Posterior cingulate gyrus (tissue), 11 donors: ENCODE measurements around the gene CENPH.
"Not testable (repeated sequence)": the region's sequence is repeated elsewhere in the genome, so short reads cannot be mapped to it uniquely, and the experiment has no call there.

Experiments used
- DNase-seq, 10 donors: peaks; one replicate each; pipeline versions ENCODE4 v3.0.0 to v3.0.0-alpha.2; 2020 to 2021; ENCODE audit warnings: mixed read lengths in 3 of 10
- intact Hi-C: fragments of 100-400 bp; cut with DNase I; formaldehyde crosslinking; loops from one replicate; pipeline ENCODE4 v1.15.1; 2023

Gene CENPH

DNA sequence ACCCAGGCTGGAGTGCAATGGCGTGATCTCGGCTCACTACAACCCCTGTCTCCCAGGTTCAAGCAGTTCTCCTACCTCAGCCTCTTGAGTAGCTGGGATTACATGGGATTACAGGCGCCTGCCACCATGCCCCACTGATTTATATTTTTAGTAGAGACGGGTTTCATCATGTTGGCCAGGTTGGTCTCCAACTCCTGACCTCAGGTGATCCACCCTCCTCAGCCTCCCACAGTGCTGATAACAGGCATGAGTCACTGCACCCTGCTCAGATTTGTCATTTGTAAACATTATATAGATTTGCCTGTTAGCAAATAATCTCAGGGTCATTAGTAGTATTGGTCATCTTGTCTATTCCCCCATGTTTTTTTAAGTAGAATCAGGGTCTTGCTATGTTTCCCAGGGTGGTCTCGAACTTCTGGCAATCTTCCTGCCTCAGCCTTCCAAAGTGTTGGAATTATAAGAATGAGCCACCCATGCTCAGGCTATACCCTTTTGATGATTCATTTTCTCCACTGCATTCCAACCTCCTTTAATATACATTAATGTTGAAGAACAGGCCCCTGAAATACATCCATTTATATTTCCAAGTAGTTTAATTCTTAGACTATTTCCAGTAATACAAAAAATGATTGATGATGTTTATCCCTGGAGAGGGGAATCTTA is 17.3 kb downstream of the CENPH start:
- intact Hi-C loops = no loop called here
- no peak for DNase-seq

GRCh38 chr5:69209602-69210001 is 20.2 kb downstream of the CENPH start:
- intact Hi-C loops = no loop called here
- DNase-seq = no peak

GRCh38 chr5:69211200-69211599 is 21.8 kb downstream of the CENPH start:
- intact Hi-C loops = no loop called here

GRCh38 chr5:69212022-69212421 is 22.6 kb downstream of the CENPH start:
- intact Hi-C loops = no loop called here
- no peak for DNase-seq

More at GRCh38 chr5:69211200-69211599, 21.8 kb downstream of the CENPH start:
- DNase-seq = no peak

GRCh38 chr5:69213513-69214215 is 24.3 kb downstream of the CENPH start:
- intact Hi-C loops = no loop called here
- no peak for DNase-seq

DNA sequence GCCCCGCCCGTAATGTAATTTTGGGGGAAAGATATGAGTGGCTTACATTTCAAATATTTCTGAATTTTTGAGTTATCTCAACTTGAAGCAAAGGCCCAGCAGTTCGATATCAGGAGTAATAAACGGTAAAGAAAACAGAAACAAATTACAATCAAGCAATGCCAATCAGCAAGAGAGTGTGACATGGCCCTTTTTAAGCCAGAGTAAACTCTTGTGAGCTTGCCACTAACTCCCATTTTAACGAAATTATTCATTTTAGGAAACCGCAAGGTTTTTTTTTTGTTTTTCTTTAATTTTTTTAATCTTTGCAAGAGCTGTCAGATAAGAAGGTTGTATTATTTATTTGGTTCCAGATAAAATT is 27.7 kb downstream of the CENPH start:
- intact Hi-C loops = loop anchor here (2.0 kb wide), 1 partner anchor 26 kb away; no protein-coding TSS in a partner anchor
- DNase-seq = no peak

- intact Hi-C loops = loop anchor here (2.0 kb wide), 1 partner anchor 27 kb away; no protein-coding TSS in a partner anchor
- peak; percentile 94 to 100 (median 96) for DNase-seq
These were observed 28.5 kb downstream of the CENPH start for GRCh38 chr5:69217548-69218526.

- intact Hi-C loops = no loop called here
- DNase-seq = no peak
These were observed 30.6 kb downstream of the CENPH start for GRCh38 chr5:69219939-69220338.

- intact Hi-C loops, DNase-seq: not testable (repeated sequence)
These were observed 31.0 kb downstream of the CENPH start for GRCh38 chr5:69220371-69220770.

DNA sequence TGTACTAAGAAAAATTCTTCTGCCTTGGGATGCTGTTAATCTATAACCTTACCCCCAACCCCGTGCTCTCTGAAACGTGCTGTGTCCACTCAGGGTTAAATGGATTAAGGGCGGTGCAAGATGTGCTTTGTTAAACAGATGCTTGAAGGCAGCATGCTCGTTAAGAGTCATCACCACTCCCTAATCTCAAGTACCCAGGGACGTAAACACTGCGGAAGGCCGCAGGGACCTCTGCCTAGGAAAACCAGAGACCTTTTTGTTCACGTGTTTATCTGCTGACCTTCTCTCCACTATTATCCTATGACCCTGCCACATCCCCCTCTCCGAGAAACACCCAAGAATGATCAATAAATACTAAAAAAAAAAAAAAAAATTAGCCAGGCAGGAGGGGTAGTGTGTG is 31.4 kb downstream of the CENPH start:
- intact Hi-C loops, DNase-seq: not testable (repeated sequence)

DNA sequence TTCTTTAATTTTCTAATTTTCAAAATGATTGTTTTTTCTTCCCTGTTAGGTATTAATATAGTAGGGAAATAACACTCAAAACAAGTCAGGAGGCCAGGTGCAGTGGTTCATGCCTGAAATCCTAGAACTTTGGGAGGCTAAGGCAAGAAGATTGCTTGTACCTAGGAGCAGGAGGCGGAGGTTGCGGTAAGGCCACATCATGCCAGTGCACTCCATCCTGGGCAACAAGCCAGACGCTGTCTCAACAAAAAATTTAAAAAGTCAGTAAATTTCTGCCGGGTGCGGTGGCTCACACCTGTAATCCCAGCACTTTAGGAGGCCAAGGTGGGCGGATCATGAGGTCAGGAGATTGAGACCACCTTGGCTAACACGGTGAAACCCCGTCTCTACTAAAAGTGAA is 35.1 kb downstream of the CENPH start:
- intact Hi-C loops = no loop called here
- DNase-seq = no peak

- intact Hi-C loops = no loop called here
- DNase-seq = no peak
These were observed 36.5 kb downstream of the CENPH start for GRCh38 chr5:69225860-69226259.

DNA sequence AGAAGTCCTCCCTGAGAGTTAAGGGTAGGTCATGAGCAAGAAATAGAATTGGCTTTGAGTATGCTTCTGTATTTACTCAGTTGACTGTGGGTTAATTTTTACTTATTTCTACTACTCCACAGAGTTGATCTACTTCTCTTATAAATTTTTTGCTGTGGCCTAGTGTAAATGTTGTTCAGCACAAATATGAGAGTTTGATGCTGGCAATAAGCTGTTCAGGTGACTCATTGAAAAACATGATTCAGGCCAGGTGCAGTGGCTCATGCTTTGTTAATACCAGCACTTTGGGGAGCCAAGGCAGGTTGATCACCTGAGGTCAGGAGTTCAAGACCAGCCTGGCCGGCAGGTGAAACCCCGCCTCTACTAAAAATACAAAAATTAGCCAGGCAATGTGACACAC is 40.8 kb downstream of the CENPH start:
- DNase-seq = no peak
- intact Hi-C loops = loop anchor here (5.0 kb wide), 1 partner anchor 142 kb away; no protein-coding TSS in a partner anchor

DNA sequence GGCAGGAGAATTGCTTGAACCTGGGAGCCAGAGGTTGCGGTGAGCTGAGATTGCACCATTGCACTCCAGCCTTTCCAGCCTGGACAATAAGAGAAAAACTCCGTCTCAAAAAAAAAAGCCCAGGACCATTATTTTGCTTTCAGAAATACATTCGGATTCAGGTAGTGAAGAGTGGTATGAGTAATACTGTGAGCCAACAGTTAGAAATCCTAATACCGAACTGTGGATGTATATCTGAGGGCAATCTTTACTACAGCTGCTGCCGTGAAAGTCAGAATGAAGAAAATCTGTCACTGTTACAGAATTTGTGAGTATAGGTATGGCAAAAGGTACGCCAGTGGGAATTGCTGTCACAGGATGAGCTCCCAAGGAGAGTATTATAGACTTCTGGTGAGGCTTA is 41.9 kb downstream of the CENPH start:
- intact Hi-C loops = loop anchor here (5.0 kb wide), 1 partner anchor 141 kb away; no protein-coding TSS in a partner anchor
- no peak for DNase-seq

- intact Hi-C loops = loop anchor here (5.0 kb wide), 1 partner anchor 140 kb away; no protein-coding TSS in a partner anchor
- DNase-seq = peak in 2 of 10 donors; percentile 12 to 19
These were observed 42.5 kb downstream of the CENPH start for GRCh38 chr5:69231851-69232250.

DNA sequence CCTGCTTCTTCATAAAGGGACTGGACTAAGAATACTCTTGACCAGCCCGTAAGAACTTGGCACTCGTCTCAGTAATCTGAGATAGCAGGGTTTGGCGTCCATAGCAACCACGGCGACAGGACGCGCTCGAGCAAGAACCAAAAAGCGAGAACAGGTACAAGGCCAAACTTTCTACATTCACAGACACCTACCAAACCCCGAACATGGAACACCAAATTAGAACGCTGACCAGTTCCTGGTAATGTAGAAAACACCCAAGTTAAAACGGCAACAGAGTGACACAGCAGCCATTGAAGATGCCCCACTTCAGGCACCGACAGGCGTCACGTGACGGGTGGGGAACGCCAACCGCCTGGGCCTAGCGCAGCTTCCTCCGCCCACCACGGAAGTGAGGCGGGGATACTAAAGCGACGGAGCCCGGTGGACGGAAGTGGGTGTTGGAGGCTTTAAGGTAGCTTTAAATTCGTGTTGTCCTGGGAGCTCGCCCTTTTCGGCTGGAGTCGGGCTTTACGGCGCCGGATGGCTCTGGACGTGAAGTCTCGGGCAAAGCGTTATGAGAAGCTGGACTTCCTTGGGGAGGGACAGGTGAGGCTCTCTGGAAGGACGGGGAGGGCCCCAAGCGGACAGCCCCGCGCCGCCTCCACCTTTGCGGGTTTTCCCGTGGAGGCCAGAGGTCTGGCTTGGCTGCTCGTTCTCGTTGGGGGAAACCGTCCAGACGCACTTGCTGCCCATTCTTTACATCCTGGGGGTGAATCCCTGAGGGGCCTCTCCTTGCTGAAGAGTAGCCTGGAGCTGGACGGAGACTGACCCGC is 45.3 kb downstream of the CENPH start, which contains the start of gene CDK7:
CDK7 (plus strand) TSS at position 430 of the 812 bp plus-strand sequence; CDS start at position 520, 90 bp downstream.
- intact Hi-C loops = loop anchor here (1.0 to 5.0 kb wide), 3 partner anchors 45 to 138 kb away; partner anchors contain the start of genes CCNB1 and CENPH

DNA sequence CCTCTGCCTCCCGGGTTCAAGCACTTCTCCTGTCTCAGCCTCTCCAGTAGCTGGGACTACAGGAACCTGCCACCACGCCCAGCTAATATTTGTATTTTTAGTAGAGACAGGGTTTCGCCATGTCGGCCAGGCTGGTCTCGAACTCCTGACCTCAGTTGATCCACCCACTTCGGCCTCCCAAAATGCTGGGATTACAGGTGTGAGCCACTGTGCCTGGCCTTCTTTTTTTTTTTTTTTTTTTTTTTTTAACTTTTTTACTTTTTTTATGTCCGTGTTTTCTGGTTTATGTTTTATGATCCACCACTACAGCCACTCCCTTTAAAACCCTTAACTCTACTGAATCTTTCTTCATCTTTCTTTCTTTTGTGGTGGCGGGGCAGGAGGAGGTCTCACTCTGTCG is 47.4 kb downstream of the CENPH start:
- DNase-seq = not testable (repeated sequence)

More for the DNA sequence above, 45.3 kb downstream of the CENPH start, which contains the start of gene CDK7:
- DNase-seq = peak; percentile 88 to 99 (median 96)

DNA sequence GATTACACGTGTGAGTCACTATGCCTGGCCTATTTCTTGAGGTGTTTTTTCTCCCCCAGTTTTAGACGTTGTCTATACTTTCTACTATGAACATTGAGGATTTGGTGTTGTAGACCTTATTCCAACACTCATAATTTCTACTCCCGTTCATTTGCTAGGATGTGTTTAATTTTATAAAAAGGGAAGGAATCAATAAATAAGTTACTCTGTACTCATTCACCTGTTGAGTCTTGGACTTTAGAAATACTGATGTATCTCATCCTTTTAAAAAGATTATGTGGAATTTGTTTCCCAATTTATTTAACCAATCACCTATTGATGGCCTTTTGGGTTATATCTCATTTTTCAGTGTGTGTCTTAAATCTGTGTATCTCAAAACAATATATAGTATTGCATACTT is 48.5 kb downstream of the CENPH start:
- no peak for DNase-seq
- intact Hi-C loops = no loop called here

More for the DNA sequence above, 47.4 kb downstream of the CENPH start:
- intact Hi-C loops = not testable (repeated sequence)

DNA sequence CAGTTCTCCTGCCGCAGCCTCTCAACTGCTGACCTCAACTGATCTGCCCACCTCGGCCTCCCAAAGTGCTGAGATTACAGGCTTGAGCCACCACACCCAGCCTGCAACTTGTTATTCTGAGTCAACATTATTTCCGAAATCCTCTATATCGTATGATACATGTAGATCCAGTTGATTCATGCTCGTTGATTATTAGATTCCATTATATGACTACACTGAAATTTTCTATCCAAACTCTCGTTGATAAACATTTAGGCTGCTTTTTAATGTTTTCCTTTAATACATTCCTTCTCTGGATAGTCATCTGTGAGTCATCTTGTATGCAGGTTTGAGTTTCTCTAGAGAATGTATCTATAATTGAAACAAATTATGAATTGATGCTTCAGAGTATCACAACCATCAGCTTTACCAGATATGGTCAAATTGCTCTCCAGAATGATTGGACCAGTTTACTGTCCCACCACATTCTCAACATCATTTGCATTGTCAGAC is 49.4 kb downstream of the CENPH start:
- no peak for DNase-seq
- intact Hi-C loops = no loop called here
